ENCODE data around the gene FAM20C.

The FAM20C gene

GRCh38 chr7:251005-251404 lies 58.6 kb downstream of the FAM20C start:
- Histone ChIP-seq H3K4me2 (ENCODE audit: low read length) (no peak overlapping the region), H3K36me3 (replicated peaks; ENCODE audit: low read depth, low read length) (no peaks in the 10 kb centered on the region), H3K4me3 (ENCODE audit: low read length) (no peak overlapping the region), H3K9ac (ENCODE audit: low read length) (no peak overlapping the region), H3K27ac (ENCODE audit: low read length) (no peak overlapping the region), H3K4me1 (ENCODE audit: low read length) (no peaks in the 10 kb centered on the region), H3K9me3 (ENCODE audit: insufficient read depth, low read length) (no peaks in the 10 kb centered on the region), H2AFZ (ENCODE audit: low read depth, low read length) (no peak overlapping the region), H3K27me3 (ENCODE audit: low read depth, low read length) (no peaks in the 10 kb centered on the region), H3K79me2 (ENCODE audit: low read length) (no peaks in the 10 kb centered on the region), H4K20me1 (ENCODE audit: insufficient read depth, low read length) (no peaks in the 10 kb centered on the region)
- TF ChIP-seq EZH2phosphoT487 (IDR thresholded peaks at IDR 0.05; ENCODE audit: low read depth) (no peak), CTCF (IDR thresholded peaks at IDR 0.05; ENCODE audit: low read depth, low read length) (no peak)

DNA sequence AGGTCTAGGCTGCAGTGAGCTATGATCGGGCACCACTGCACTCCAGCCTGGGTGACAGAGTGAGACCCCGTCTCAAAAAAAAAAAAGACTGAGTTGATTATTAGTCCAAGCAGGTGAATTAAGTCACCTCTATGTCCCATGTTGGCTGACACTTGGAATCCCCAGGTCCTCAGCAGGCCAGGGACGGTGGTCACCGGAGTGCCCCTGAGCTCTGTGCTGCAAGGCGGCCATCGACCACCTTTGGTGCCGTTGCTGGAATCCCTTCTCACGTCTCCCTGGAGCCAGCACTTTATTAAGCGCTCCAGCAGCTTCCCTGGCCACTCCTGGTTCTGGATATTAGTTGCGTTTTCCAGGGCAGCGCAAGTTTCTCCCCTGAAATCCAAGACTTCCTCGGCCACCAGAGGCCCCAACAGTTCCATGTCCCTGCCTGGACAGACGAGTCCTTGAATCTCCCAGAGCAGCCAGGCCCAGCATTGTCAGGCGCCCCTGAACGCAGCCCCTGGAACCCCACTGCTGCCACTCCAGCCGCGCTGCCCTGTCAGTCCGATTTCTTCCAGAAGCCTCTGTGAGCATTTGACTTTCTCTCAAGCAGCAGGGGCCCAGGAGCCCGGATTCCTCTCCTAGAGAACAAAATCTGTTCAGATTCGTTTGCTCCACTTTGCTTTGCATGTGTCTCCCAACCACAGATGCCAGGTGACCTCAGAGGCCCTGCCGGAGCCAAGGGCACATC lies 59.2 kb downstream of the FAM20C start:
- no peaks in the 10 kb centered on the region for H4K20me1 ChIP-seq (ENCODE audit: insufficient read depth, low read length)
- no peaks in the 10 kb centered on the region for H3K4me1 ChIP-seq (ENCODE audit: low read length)
- H3K36me3 ChIP-seq (replicated peaks; ENCODE audit: low read depth, low read length), result no peaks in the 10 kb centered on the region
- H3K27me3 ChIP-seq (ENCODE audit: low read depth, low read length), result no peaks in the 10 kb centered on the region
- no peaks in the 10 kb centered on the region for H3K9me3 ChIP-seq (ENCODE audit: insufficient read depth, low read length)
- TF ChIP-seq EZH2phosphoT487 (IDR thresholded peaks at IDR 0.05; ENCODE audit: low read depth) (no peak), CTCF (IDR thresholded peaks at IDR 0.05; ENCODE audit: low read depth, low read length) (no peak)
- no peak overlapping the region for H3K4me2 ChIP-seq (ENCODE audit: low read length)
- no peak overlapping the region for H2AFZ ChIP-seq (ENCODE audit: low read depth, low read length)
- no peak overlapping the region for H3K27ac ChIP-seq (ENCODE audit: low read length)
- no peak overlapping the region for H3K9ac ChIP-seq (ENCODE audit: low read length)
- no peak overlapping the region for H3K4me3 ChIP-seq (ENCODE audit: low read length)
- no peaks in the 10 kb centered on the region for H3K79me2 ChIP-seq (ENCODE audit: low read length)

DNA sequence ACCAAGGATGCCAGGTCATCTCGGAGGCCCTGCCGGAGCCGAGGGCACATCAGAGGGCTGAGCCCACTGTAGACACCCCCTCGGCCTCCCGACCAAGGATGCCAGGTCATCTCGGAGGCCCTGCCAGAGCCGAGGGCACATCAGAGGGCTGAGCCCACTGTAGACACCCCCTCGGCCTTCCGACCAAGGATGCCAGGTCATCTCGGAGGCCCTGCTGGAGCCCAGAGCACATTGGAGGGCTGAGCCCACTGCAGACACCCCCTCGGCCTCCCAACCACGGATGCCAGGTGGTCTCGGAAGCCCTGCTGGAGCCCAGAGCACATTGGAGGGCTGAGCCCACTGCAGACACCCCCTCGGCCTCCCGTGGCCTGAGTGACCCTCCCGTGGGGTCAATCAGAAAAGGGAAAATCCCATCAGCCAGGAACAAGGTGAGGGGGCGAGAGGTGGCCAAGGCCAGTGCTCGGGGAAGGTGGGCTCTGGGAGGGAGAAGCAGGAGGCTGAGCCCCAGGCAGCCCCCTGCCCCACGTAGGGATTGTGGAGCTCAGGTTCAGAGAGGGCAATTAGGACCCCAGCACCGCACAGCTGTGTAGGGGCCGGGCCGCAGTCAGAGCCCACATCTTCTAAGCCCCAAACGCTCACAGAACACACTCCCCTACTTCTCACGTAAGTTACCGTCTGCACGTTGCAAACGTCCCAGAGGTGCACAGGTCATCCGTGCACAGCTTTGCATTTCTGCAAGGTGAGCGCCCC lies 60.0 kb downstream of the FAM20C start:
- TF ChIP-seq CTCF (IDR thresholded peaks at IDR 0.05; ENCODE audit: low read depth, low read length), result no peak
- no peak for TF ChIP-seq EZH2phosphoT487 (IDR thresholded peaks at IDR 0.05; ENCODE audit: low read depth)
- H2AFZ ChIP-seq (ENCODE audit: low read depth, low read length), result no peak overlapping the region
- no peaks in the 10 kb centered on the region for H3K79me2 ChIP-seq (ENCODE audit: low read length)
- no peak overlapping the region for H3K4me2 ChIP-seq (ENCODE audit: low read length)
- no peak overlapping the region for H3K27ac ChIP-seq (ENCODE audit: low read length)
- H3K4me3 ChIP-seq (ENCODE audit: low read length), result no peak overlapping the region
- H3K9me3 ChIP-seq (ENCODE audit: insufficient read depth, low read length), result no peaks in the 10 kb centered on the region
- no peaks in the 10 kb centered on the region for H4K20me1 ChIP-seq (ENCODE audit: insufficient read depth, low read length)
- H3K36me3 ChIP-seq (replicated peaks; ENCODE audit: low read depth, low read length), result no peaks in the 10 kb centered on the region
- no peaks in the 10 kb centered on the region for H3K4me1 ChIP-seq (ENCODE audit: low read length)
- no peak overlapping the region for H3K9ac ChIP-seq (ENCODE audit: low read length)
- no peaks in the 10 kb centered on the region for H3K27me3 ChIP-seq (ENCODE audit: low read depth, low read length)

GRCh38 chr7:252981-253380 lies 60.6 kb downstream of the FAM20C start:
- TF ChIP-seq CTCF (IDR thresholded peaks at IDR 0.05; ENCODE audit: low read depth, low read length) (no peak), EZH2phosphoT487 (IDR thresholded peaks at IDR 0.05; ENCODE audit: low read depth) (no peak)
- no peaks in the 10 kb centered on the region for H3K9me3 ChIP-seq (ENCODE audit: insufficient read depth, low read length)

More at GRCh38 chr7:252981-253380, 60.6 kb downstream of the FAM20C start:
- Histone ChIP-seq H4K20me1 (ENCODE audit: insufficient read depth, low read length) (no peaks in the 10 kb centered on the region), H3K4me2 (ENCODE audit: low read length) (no peak overlapping the region), H3K79me2 (ENCODE audit: low read length) (no peaks in the 10 kb centered on the region), H3K27me3 (ENCODE audit: low read depth, low read length) (no peaks in the 10 kb centered on the region), H3K4me1 (ENCODE audit: low read length) (no peaks in the 10 kb centered on the region), H3K4me3 (ENCODE audit: low read length) (no peak overlapping the region), H3K27ac (ENCODE audit: low read length) (no peak overlapping the region), H3K9ac (ENCODE audit: low read length) (no peak overlapping the region), H3K36me3 (replicated peaks; ENCODE audit: low read depth, low read length) (no peaks in the 10 kb centered on the region), H2AFZ (ENCODE audit: low read depth, low read length) (no peak overlapping the region)
